Thyroid gland (tissue), 4 donors: Measurements from ENCODE around the gene PRKCH. TPM values are rescaled to one million over a fixed set of nuclear protein-coding genes. Genes with fewer than 3 reads are reported as not detected.

Experiments used
- DNase-seq, 2 donors: peaks; one replicate each; pipeline ENCODE4 v3.0.0-alpha.2; 2019
- H3K27ac ChIP-seq, 3 donors: fragments of 200-600 bp; sonication (generic); 1 replicate in 2 of 3; 2 replicates in 1 of 3; pipeline ENCODE4 v1.5.1; 2016 to 2019; ENCODE audit warnings: mild to moderate bottlenecking in 1 of 3, moderate library complexity in 1 of 3
- H3K27me3 ChIP-seq: fragments of 200-600 bp; sonication (generic); one replicate; pipeline ENCODE4 v1.5.1; 2019
- H3K36me3 ChIP-seq, 2 donors: fragments of 200-600 bp; sonication (generic); one replicate each; pipeline ENCODE4 v1.5.1; 2016 to 2019
- H3K4me1 ChIP-seq, 2 donors: fragments of 200-600 bp; sonication (generic); one replicate each; pipeline ENCODE4 v1.5.1; 2017 to 2019
- H3K4me3 ChIP-seq, 3 donors: fragments of 200-600 bp; sonication (generic); replicated peaks in 1 of 3; 1 replicate in 2 of 3; 2 replicates in 1 of 3; pipeline ENCODE4 v1.5.1; 2016; ENCODE audit warnings: mild to moderate bottlenecking in 1 of 3
- H3K9me3 ChIP-seq: fragments of 200-600 bp; sonication (generic); one replicate; pipeline ENCODE4 v1.5.1; 2017
- CTCF ChIP-seq, 6 experiments: fragments of 200-600 bp in 3 of 6; fragments of 450-650 bp in 3 of 6; sonication (generic) in 3 of 6; IDR thresholded peaks; one replicate each; pipeline ENCODE4 v1.5.1; 2016 to 2019; ENCODE audit warnings: antibody characterized with exemption in 6 of 6, mild to moderate bottlenecking in 2 of 6, inconsistent platforms in 1 of 6, moderate library complexity in 1 of 6
- POLR2A ChIP-seq, 2 donors: fragments of 450-650 bp; IDR thresholded peaks; one replicate each; pipeline ENCODE4 v1.6.1; 2017; ENCODE audit warnings: antibody characterized with exemption in 2 of 2, mild to moderate bottlenecking in 2 of 2, moderate library complexity in 1 of 2
- WGBS, 2 donors: methylation state at CpG; one replicate each; pipeline ENCODE4 v1.1.5; 2017; 5-methylcytosine and 5-hydroxymethylcytosine counted together
- intact Hi-C: fragments of 100-400 bp; cut with DNase I; formaldehyde crosslinking; loops from one replicate; pipeline ENCODE4 v1.15.1; 2023
- total RNA-seq, 4 donors: library from RNA; depleted of rRNA; stranded (reverse); fragments of >200 nt; gene quantifications; one replicate each; pipeline ENCODE4 v1.2.3, GENCODE V29; 2016

PRKCH gene
- total RNA-seq, 4 donors from 2014 or later: 34.0 to 68.7 (median 49.8) TPM

- Histone ChIP-seq H3K36me3 (no peaks in the 10 kb centered on the region), H3K27me3 (no peaks in the 10 kb centered on the region), H3K27ac (no peak overlapping the region), H3K4me1 (peaks cover 11 to 47% of the 10 kb centered on the region in 2 donors), H3K9me3 (no peaks in the 10 kb centered on the region), H3K4me3 (no peak overlapping the region)
- intact Hi-C loops: no loop called here
- no peak for TF ChIP-seq CTCF (IDR thresholded peaks at IDR 0.05)
- no peak for TF ChIP-seq POLR2A (IDR thresholded peaks at IDR 0.05)
- DNase-seq: no peak
- WGBS, 2 donors: 79 to 84% methylated on average over 8 of the region's 8 CpGs
These were observed 161.2 kb downstream of the PRKCH start for GRCh38 chr14:61482348-61483206.

GRCh38 chr14:61483476-61483875, 162.1 kb downstream of the PRKCH start:
- WGBS, 2 donors: 97 to 98% methylated on average over 7 of the region's 7 CpGs
- no peaks in the 10 kb centered on the region for H3K36me3 ChIP-seq
- no peaks in the 10 kb centered on the region for H3K27me3 ChIP-seq
- H3K27ac ChIP-seq: no peak overlapping the region
- DNase-seq: no peak
- no peaks in the 10 kb centered on the region for H3K9me3 ChIP-seq
- H3K4me1 ChIP-seq: peaks cover 2 to 41% of the 10 kb centered on the region in 2 donors
- intact Hi-C loops: no loop called here
- H3K4me3 ChIP-seq: no peak overlapping the region
- no peak for TF ChIP-seq POLR2A (IDR thresholded peaks at IDR 0.05)
- TF ChIP-seq CTCF (IDR thresholded peaks at IDR 0.05): no peak

GRCh38 chr14:61484031-61484430, 162.7 kb downstream of the PRKCH start:
- no peaks in the 10 kb centered on the region for H3K36me3 ChIP-seq
- WGBS, 2 donors: 93 to 94% methylated on average over 9 of the region's 9 CpGs
- no peak for TF ChIP-seq POLR2A (IDR thresholded peaks at IDR 0.05)
- no peak for TF ChIP-seq CTCF (IDR thresholded peaks at IDR 0.05)
- H3K27me3 ChIP-seq: no peaks in the 10 kb centered on the region
- H3K4me1 ChIP-seq: peaks cover 0 to 40% of the 10 kb centered on the region in 2 donors
- H3K27ac ChIP-seq: no peak overlapping the region
- no peaks in the 10 kb centered on the region for H3K9me3 ChIP-seq
- intact Hi-C loops: no loop called here
- no peak overlapping the region for H3K4me3 ChIP-seq
- no peak for DNase-seq

- TF ChIP-seq CTCF (IDR thresholded peaks at IDR 0.05): no peak
- H3K27ac ChIP-seq: no peak overlapping the region
These were observed 163.6 kb downstream of the PRKCH start for GRCh38 chr14:61484826-61485584.

GRCh38 chr14:61485661-61486060, 164.3 kb downstream of the PRKCH start:
- TF ChIP-seq CTCF (IDR thresholded peaks at IDR 0.05) (no peak), POLR2A (IDR thresholded peaks at IDR 0.05) (no peak)
- intact Hi-C loops: no loop called here
- WGBS, 2 donors: 69 to 74% methylated on average over 4 of the region's 4 CpGs
- Histone ChIP-seq H3K4me3 (no peak overlapping the region), H3K4me1 (peaks cover 0 to 35% of the 10 kb centered on the region in 2 donors), H3K9me3 (no peaks in the 10 kb centered on the region), H3K36me3 (no peaks in the 10 kb centered on the region), H3K27me3 (no peaks in the 10 kb centered on the region), H3K27ac (no peak overlapping the region)
- no peak for DNase-seq

More at GRCh38 chr14:61484826-61485584, 163.6 kb downstream of the PRKCH start:
- intact Hi-C loops: no loop called here
- no peak for DNase-seq
- WGBS, 2 donors: 74 to 77% methylated on average over 8 of the region's 8 CpGs
- Histone ChIP-seq H3K9me3 (no peaks in the 10 kb centered on the region), H3K4me1 (peaks cover 0 to 38% of the 10 kb centered on the region in 2 donors), H3K27me3 (no peaks in the 10 kb centered on the region), H3K36me3 (no peaks in the 10 kb centered on the region), H3K4me3 (no peak overlapping the region)
